Measurements from ENCODE around the gene TMEM130.

DNA sequence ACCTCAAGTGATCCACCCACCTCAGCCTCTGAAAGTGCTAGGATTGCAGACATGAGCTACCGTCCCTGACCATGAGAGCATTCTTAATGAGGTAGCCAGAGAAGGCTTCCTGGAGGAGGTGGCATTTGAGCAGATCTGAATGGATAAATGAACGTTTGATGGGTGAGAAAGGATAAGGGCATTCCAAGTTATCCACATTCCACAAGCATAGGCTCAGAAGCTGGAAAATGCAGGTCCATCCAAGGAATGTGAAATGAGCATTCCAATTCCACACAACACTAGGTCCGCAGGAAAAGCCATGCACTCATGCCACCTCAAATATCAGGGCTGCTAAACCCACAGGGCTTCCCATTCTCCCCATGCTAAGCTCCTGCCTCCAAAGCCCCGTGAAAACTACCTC lies 17.0 kb downstream of the TMEM130 start:
- TF ChIP-seq EZH2 (IDR thresholded peaks at IDR 0.05; ENCODE audit: low read depth): no peak
- TF ChIP-seq, protein P1, sequence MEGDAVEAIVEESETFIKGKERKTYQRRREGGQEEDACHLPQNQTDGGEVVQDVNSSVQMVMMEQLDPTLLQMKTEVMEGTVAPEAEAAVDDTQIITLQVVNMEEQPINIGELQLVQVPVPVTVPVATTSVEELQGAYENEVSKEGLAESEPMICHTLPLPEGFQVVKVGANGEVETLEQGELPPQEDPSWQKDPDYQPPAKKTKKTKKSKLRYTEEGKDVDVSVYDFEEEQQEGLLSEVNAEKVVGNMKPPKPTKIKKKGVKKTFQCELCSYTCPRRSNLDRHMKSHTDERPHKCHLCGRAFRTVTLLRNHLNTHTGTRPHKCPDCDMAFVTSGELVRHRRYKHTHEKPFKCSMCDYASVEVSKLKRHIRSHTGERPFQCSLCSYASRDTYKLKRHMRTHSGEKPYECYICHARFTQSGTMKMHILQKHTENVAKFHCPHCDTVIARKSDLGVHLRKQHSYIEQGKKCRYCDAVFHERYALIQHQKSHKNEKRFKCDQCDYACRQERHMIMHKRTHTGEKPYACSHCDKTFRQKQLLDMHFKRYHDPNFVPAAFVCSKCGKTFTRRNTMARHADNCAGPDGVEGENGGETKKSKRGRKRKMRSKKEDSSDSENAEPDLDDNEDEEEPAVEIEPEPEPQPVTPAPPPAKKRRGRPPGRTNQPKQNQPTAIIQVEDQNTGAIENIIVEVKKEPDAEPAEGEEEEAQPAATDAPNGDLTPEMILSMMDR (conservative IDR thresholded peaks at IDR 0.05): no peak
